OCI-LY7 (cell line): ENCODE measurements around the gene RNASEH2A. TPM values are rescaled to one million over a fixed set of nuclear protein-coding genes. Genes with fewer than 3 reads are reported as not detected.

ENCODE experiments used
- BruUV-seq: library from RNA; stranded (reverse); fragments of 400-500 nt; replicated peaks from 2 replicates; lab custom pipeline; 2021; lab: Mats Ljungman, UMichigan
- CTCF ChIA-PET: fragments of 300-600 bp; sonication (Branson Sonifier 250); formaldehyde crosslinking; loops from one replicate; lab custom pipeline; 2022; ENCODE audit warnings: antibody characterized with exemption; ENCODE audit not compliant: unreplicated experiment; lab: Charles Lee
- POLR2A ChIA-PET: fragments of 300-600 bp; sonication (Branson Sonifier 250); formaldehyde crosslinking; loops from one replicate; lab custom pipeline; 2022; ENCODE audit warnings: antibody characterized with exemption; lab: Charles Lee
- DNase-seq: peaks from one replicate; pipeline ENCODE4 v3.0.0-alpha.2; 2015; ENCODE audit warnings: low spot score
- H2AFZ ChIP-seq: fragments of 200-600 bp; sonication (generic), shearing (Covaris generic); 2 replicates; pipeline ENCODE4 v1.6.1; 2014; ENCODE audit warnings: mild to moderate bottlenecking, antibody characterized with exemption, low read length, moderate library complexity
- H3K27ac ChIP-seq: fragments of 200-600 bp; sonication (generic); 2 replicates; pipeline ENCODE4 v1.5.1; 2014; ENCODE audit warnings: mixed run types, low read depth, mild to moderate bottlenecking, moderate library complexity, low read length, inconsistent platforms; ENCODE audit not compliant: poor library complexity, severe bottlenecking
- H3K36me3 ChIP-seq: fragments of 200-600 bp; sonication (generic); 2 replicates; pipeline ENCODE4 v1.6.1; 2014; ENCODE audit warnings: mild to moderate bottlenecking, antibody characterized with exemption, low read length, moderate library complexity, mixed read lengths; ENCODE audit not compliant: insufficient read depth
- H3K4me1 ChIP-seq: fragments of 200-600 bp; sonication (generic); 2 replicates; pipeline ENCODE4 v1.5.1; 2014; ENCODE audit warnings: mild to moderate bottlenecking, low read length; ENCODE audit not compliant: insufficient read depth, poor library complexity, severe bottlenecking
- H3K4me2 ChIP-seq: fragments of 200-600 bp; sonication (generic); 2 replicates; pipeline ENCODE4 v1.6.1; 2014; ENCODE audit warnings: mild to moderate bottlenecking, low read length
- H3K4me3 ChIP-seq: fragments of 200-600 bp; sonication (generic); 2 replicates; pipeline ENCODE4 v1.5.1; 2014; ENCODE audit warnings: mild to moderate bottlenecking, low read depth, low read length; ENCODE audit not compliant: poor library complexity, severe bottlenecking
- H3K79me2 ChIP-seq: fragments of 200-600 bp; sonication (generic); 2 replicates; pipeline ENCODE4 v1.6.1; 2016; ENCODE audit warnings: low read depth, mild to moderate bottlenecking, low read length, moderate library complexity, mixed read lengths; ENCODE audit not compliant: insufficient read depth
- H3K9me2 ChIP-seq: fragments of 200-600 bp; sonication (generic); 2 replicates; pipeline ENCODE4 v1.6.1; 2016; ENCODE audit warnings: mild to moderate bottlenecking, low read length, mixed read lengths; ENCODE audit not compliant: insufficient read depth
- H3K9me3 ChIP-seq: fragments of 200-600 bp; sonication (generic); 2 replicates; pipeline ENCODE4 v1.6.1; 2014; ENCODE audit warnings: mild to moderate bottlenecking, mixed run types, low read length, mixed read lengths
- H4K20me1 ChIP-seq: fragments of 200-600 bp; sonication (generic); 2 replicates; pipeline ENCODE4 v1.6.1; 2014; ENCODE audit warnings: mild to moderate bottlenecking, antibody characterized with exemption, low read length, moderate library complexity, mixed read lengths; ENCODE audit not compliant: insufficient read depth
- CTCF ChIP-seq: fragments of 200-600 bp; sonication (generic); conservative IDR thresholded peaks from 2 replicates; pipeline ENCODE4 v1.5.1; 2014; ENCODE audit warnings: mild to moderate bottlenecking, antibody characterized with exemption, low read length, moderate library complexity, mixed read lengths
- EZH2phosphoT487 ChIP-seq: fragments of 200-600 bp; sonication (generic); IDR thresholded peaks from 2 replicates; pipeline ENCODE4 v1.6.1; 2018; ENCODE audit warnings: low read depth, borderline replicate concordance, mild to moderate bottlenecking, mixed run types, antibody characterized with exemption, low read length, moderate library complexity, mixed read lengths
- intact Hi-C: fragments of 100-400 bp; cut with micrococcal nuclease; formaldehyde crosslinking; loops from one replicate; pipeline ENCODE4 v1.10.0; 2022; ENCODE audit not compliant: unreplicated experiment
- total RNA-seq, 2 experiments: library from RNA; depleted of rRNA in 1 of 2; stranded (reverse); fragments of >200 nt in 1 of 2; shearing (Covaris generic) in 1 of 2; gene quantifications; 2 replicates each; pipeline ENCODE4 v1.2.3, GENCODE V29; 2014 to 2022

Gene RNASEH2A
- total RNA-seq, 2 experiments from 2014 or later, result 86.0 to 115 TPM

DNA sequence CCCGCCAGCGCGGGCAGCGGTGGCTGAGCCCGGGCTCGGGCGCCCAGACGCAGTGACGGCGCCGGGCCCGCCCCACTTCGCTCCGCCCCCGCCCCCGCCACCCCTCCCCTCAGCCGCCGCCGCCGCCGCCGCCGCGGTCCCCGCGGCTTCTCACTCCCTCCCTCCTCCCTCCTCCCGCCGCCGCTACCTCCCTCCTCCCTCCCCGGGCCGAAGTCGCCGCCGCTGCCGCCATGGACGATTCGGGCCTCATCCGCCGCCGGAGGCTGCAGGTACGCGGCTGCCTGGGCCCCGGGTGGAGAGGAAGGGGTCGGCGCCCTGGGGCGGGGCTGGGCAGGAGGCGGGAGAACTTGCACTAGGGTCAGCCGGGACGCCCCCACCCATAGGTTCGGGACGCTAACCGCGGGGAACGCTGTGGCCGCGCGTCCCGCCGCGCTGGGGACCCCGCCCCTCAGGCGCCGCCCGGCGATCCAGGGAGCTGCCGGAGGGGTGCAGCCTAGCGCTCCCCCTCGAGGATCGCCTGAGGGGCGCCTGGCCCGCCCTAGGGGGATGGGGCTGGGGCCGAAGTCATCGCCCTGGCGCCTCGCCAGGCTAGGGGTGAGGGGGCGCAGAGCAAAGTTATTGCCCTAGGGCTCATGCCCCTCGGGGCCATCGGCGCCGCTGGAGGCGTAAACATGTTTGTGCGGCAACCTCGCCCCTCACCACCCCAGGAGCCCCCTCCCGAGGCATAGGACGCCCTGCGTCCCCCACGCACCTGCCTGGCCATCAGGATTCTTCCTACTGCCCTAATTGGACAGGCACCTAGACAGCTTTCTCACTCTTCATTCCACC lies 27.6 kb downstream of the RNASEH2A start:
- H3K79me2 ChIP-seq, result no peaks in the 10 kb centered on the region
- DNase-seq, result peak; percentile 58
- no TSS peak for BruUV-seq
- peak overlapping the region; percentile 73; the same call in 1 of the 2 replicates for H2AFZ ChIP-seq
- no peaks in the 10 kb centered on the region for H3K9me3 ChIP-seq
- no peak overlapping the region for H3K27ac ChIP-seq
- peak overlapping the region; percentile 70 for H3K4me3 ChIP-seq
- POLR2A ChIA-PET, result interaction anchor here (0.5 kb wide), 1 partner anchor 118 kb away, joined by 3 read pairs; no protein-coding TSS in a partner anchor
- CTCF ChIA-PET, result no interaction called here
- H4K20me1 ChIP-seq, result no peaks in the 10 kb centered on the region
- no peaks in the 10 kb centered on the region for H3K36me3 ChIP-seq
- no peaks in the 10 kb centered on the region for H3K9me2 ChIP-seq
- H3K4me1 ChIP-seq, result peaks cover 45% of the 10 kb centered on the region
- peak overlapping the region; percentile 72 for H3K4me2 ChIP-seq
- intact Hi-C loops, result no loop called here
- TF ChIP-seq CTCF (peak; percentile 36; the same call in 1 of the 2 replicates), EZH2phosphoT487 (no peak)

DNA sequence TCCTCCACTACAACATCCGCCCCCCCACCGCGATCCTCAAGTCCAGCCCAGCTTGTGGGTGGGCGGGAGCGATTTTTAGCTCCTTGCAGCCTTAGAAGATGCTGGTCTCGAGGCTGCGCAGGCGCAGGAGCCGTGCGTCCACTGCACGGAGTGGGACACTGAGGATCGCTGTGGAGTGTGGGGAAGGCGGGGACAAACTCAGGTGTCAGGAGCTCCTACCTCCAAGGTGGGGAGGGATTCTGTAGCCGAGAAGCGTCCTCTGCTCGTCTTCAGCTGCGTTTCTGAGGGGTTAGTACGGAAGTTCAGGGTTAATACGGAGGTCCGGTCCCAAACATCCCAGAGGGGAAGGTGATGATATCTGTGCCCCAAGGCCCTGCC lies 28.2 kb downstream of the RNASEH2A start, which contains the start of gene RTBDN:
TSS of gene RTBDN (minus strand) at position 14 of the 378 bp plus-strand sequence. CDS start 4,600 bp downstream, outside the sequence.
- H3K4me1 ChIP-seq, result peaks cover 51% of the 10 kb centered on the region
- TF ChIP-seq CTCF (no peak), EZH2phosphoT487 (no peak)
- BruUV-seq, result no TSS peak
- no peaks in the 10 kb centered on the region for H3K79me2 ChIP-seq
- H3K27ac ChIP-seq, result no peak within 1 kb of the TSS
- no peaks in the 10 kb centered on the region for H4K20me1 ChIP-seq
- ChIA-PET POLR2A (interaction anchor here (0.5 to 0.6 kb wide), 2 partner anchors 48 to 119 kb away, joined by 3 read pairs; no protein-coding TSS in a partner anchor), CTCF (no interaction called here)
- intact Hi-C loops, result no loop called here
- no peaks in the 10 kb centered on the region for H3K36me3 ChIP-seq
- H3K4me2 ChIP-seq, result peak within 1 kb of the TSS; percentile 72
- H3K9me3 ChIP-seq, result no peaks in the 10 kb centered on the region
- peak within 1 kb of the TSS; percentile 73; the same call in 1 of the 2 replicates for H2AFZ ChIP-seq
- H3K4me3 ChIP-seq, result peak within 1 kb of the TSS; percentile 70
- DNase-seq, result no peak
- H3K9me2 ChIP-seq, result no peaks in the 10 kb centered on the region
